ENCODE measurements around the gene ARHGAP4.

GRCh38 chrX:153950127-153950526, 24.1 kb upstream of the ARHGAP4 start:
- TF ChIP-seq POLR2AphosphoS5 (IDR thresholded peaks at IDR 0.05; ENCODE audit: borderline replicate concordance, low read depth, low read length) = no peak
- no peak for TF ChIP-seq EZH2 (IDR thresholded peaks at IDR 0.05)
- no peak for TF ChIP-seq FOXP2 (optimal IDR thresholded peaks at IDR 0.05; ENCODE audit: control extremely low read depth, extremely low read length, insufficient read depth)
